Brain microvascular endothelial cell (primary cell): Measurements from ENCODE around the gene SCN2A.

Experiments used
- DNase-seq: peaks from one replicate; pipeline ENCODE4 v3.0.0-alpha.2; 2020
- H3K27ac ChIP-seq: fragments of 250-450 bp; sonication (Bioruptor Pico); 2 replicates; pipeline ENCODE4 v1.5.1; 2020; ENCODE audit warnings: mild to moderate bottlenecking, moderate library complexity
- H3K27me3 ChIP-seq: fragments of 250-450 bp; sonication (Bioruptor Pico); replicated peaks from 2 replicates; pipeline ENCODE4 v1.5.1; 2020; ENCODE audit warnings: mild to moderate bottlenecking
- H3K36me3 ChIP-seq: fragments of 250-450 bp; sonication (Bioruptor Pico); replicated peaks from 2 replicates; pipeline ENCODE4 v1.5.1; 2020; ENCODE audit warnings: mild to moderate bottlenecking
- H3K4me3 ChIP-seq: 2 replicates; pipeline ENCODE4 v1.5.1; 2011; ENCODE audit warnings: low read depth, mild to moderate bottlenecking, control low read depth, low read length, moderate library complexity
- in situ Hi-C: cut with HindIII; loops from 2 replicates; pipeline ENCODE4 v1.10.0; 2017; ENCODE audit warnings: low sequenced_read_pairs, low pct_ligation_motif_present
- TF ChIP-seq, protein P1 (sequence below): IDR thresholded peaks from 2 replicates; pipeline ENCODE4 v1.5.1; 2011; ENCODE audit warnings: low read depth, mild to moderate bottlenecking, moderate library complexity, low read length, control low read depth, inconsistent platforms; ENCODE audit errors: missing control alignments

SCN2A gene

GRCh38 chr2:165238295-165238694 is 919 bp upstream of the SCN2A start:
- Histone ChIP-seq H3K27me3 (no peaks in the 10 kb centered on the region), H3K27ac (no peak overlapping the region), H3K36me3 (no peaks in the 10 kb centered on the region), H3K4me3 (no peak overlapping the region)
- in situ Hi-C loops, result no loop called here
- TF ChIP-seq, protein P1, sequence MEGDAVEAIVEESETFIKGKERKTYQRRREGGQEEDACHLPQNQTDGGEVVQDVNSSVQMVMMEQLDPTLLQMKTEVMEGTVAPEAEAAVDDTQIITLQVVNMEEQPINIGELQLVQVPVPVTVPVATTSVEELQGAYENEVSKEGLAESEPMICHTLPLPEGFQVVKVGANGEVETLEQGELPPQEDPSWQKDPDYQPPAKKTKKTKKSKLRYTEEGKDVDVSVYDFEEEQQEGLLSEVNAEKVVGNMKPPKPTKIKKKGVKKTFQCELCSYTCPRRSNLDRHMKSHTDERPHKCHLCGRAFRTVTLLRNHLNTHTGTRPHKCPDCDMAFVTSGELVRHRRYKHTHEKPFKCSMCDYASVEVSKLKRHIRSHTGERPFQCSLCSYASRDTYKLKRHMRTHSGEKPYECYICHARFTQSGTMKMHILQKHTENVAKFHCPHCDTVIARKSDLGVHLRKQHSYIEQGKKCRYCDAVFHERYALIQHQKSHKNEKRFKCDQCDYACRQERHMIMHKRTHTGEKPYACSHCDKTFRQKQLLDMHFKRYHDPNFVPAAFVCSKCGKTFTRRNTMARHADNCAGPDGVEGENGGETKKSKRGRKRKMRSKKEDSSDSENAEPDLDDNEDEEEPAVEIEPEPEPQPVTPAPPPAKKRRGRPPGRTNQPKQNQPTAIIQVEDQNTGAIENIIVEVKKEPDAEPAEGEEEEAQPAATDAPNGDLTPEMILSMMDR, result no peak
- no peak for DNase-seq

DNA sequence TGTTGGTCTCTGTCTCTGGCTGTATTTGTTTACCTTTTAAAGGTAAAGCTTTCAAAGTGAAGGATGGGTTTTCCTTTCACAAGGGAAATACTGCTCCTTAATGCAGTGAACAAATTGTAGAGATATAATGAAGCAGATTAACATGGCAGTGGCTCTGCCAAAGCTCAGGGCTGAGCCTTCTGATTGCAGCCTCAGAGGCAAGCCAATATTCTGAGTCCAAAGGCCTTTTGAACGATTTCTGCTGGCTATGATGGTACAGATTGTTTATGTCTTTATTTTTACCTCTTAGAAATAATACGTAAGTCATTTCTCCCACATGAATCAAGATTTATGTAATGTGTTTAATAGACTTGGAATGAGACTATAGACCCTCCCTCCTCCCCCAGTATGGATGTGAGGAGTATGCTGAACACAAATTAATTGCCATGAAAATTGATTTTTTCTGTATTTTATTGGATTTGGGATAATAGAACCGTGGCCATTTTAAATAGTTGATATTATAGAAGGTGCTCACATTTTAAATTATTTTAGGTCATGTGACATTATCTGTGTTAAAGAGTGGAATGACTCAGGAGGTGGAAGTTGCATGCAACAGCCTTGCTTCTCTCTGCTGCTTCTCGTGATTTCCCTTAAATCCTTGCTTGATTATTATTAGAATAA is 772 bp downstream of the SCN2A start:
- TF ChIP-seq, protein P1, result no peak
- no peak overlapping the region for H3K4me3 ChIP-seq
- in situ Hi-C loops, result no loop called here
- no peak for DNase-seq
- no peaks in the 10 kb centered on the region for H3K36me3 ChIP-seq
- no peak overlapping the region for H3K27ac ChIP-seq
- H3K27me3 ChIP-seq, result no peaks in the 10 kb centered on the region

DNA sequence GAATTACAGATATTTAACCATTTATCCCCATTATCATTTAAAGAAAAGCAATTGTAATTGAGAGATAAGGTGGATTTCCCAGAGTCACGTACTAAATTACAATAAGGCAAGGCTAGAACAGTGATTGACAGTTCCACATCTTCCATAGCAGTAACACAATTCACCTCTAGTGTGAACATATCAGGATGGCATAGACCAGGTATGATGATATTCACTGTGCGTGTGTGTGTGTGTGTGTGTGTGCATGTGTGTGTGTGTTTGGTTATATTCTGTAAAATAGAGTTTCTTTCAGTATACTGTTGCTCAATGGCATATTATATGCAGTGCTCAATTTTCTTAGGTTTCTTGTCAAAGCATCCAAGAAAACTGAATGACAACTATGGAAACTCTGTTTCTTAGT is 1.7 kb downstream of the SCN2A start:
- H3K36me3 ChIP-seq, result no peaks in the 10 kb centered on the region
- in situ Hi-C loops, result no loop called here
- TF ChIP-seq, protein P1, result no peak
- no peak overlapping the region for H3K27ac ChIP-seq
- H3K4me3 ChIP-seq, result no peak overlapping the region
- no peaks in the 10 kb centered on the region for H3K27me3 ChIP-seq
- DNase-seq, result no peak

GRCh38 chr2:165245081-165245793 is 6.0 kb downstream of the SCN2A start:
- Histone ChIP-seq H3K27ac (no peak overlapping the region), H3K27me3 (no peaks in the 10 kb centered on the region), H3K4me3 (no peak overlapping the region), H3K36me3 (no peaks in the 10 kb centered on the region)
- no peak for DNase-seq
- in situ Hi-C loops, result no loop called here
- TF ChIP-seq, protein P1, result no peak

DNA sequence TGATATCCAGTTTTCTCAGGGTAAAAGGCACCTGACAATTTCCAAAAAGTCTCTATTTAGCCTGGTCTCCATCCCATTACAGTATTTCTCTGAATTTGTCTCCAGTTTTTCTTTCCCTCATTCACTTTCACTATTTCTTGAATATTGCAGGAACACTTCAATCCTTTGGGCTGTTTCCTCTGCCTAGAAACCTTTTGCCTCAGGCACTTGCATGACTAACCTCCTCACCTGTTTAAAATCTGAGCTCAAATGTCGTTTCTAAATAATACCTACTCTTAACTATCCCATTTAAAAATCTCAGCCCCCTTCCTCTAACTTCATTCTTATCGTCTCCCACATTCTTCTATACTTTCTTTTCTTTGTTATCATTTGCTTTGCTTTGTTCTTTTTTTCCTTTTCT is 9.0 kb downstream of the SCN2A start:
- no peak overlapping the region for H3K4me3 ChIP-seq
- DNase-seq, result no peak
- in situ Hi-C loops, result no loop called here
- H3K36me3 ChIP-seq, result no peaks in the 10 kb centered on the region
- no peaks in the 10 kb centered on the region for H3K27me3 ChIP-seq
- TF ChIP-seq, protein P1, result no peak
- no peak overlapping the region for H3K27ac ChIP-seq
